GM19025 (cell line): ENCODE measurements around the gene PET100.

Source experiments
- ATAC-seq: cut with Tn5 transposase; IDR thresholded peaks from one replicate; pipeline ENCODE4 v1.9.1; 2021; ENCODE audit warnings: mild to moderate bottlenecking, low read depth, moderate library complexity; ENCODE audit not compliant: unreplicated experiment

PET100 gene

GRCh38 chr19:7611541-7612279 lies 17.9 kb upstream of the PET100 start:
- no peak for ATAC-seq

GRCh38 chr19:7612282-7613274 lies 17.0 kb upstream of the PET100 start:
- ATAC-seq: no peak

GRCh38 chr19:7614859-7615741 lies 14.5 kb upstream of the PET100 start:
- no peak for ATAC-seq

GRCh38 chr19:7617172-7617571 lies 12.4 kb upstream of the PET100 start:
- ATAC-seq: no peak

- no peak for ATAC-seq
Observed at GRCh38 chr19:7617735-7618134, 11.9 kb upstream of the PET100 start.

GRCh38 chr19:7618348-7618747 lies 11.2 kb upstream of the PET100 start:
- no peak for ATAC-seq

GRCh38 chr19:7618771-7619510 lies 10.7 kb upstream of the PET100 start:
- ATAC-seq: no peak

GRCh38 chr19:7619671-7620441 lies 9.7 kb upstream of the PET100 start:
- no peak for ATAC-seq

- no peak for ATAC-seq
Observed at GRCh38 chr19:7620442-7621412, 8.9 kb upstream of the PET100 start.

GRCh38 chr19:7622933-7623685 lies 6.5 kb upstream of the PET100 start:
- ATAC-seq: no peak

GRCh38 chr19:7623725-7624603 lies 5.6 kb upstream of the PET100 start:
- no peak for ATAC-seq

- no peak for ATAC-seq
Observed at GRCh38 chr19:7624810-7625209, 4.8 kb upstream of the PET100 start.

- ATAC-seq: no peak
Observed at GRCh38 chr19:7625763-7626372, 3.7 kb upstream of the PET100 start.

- ATAC-seq: no peak
Observed at GRCh38 chr19:7627166-7627565, 2.4 kb upstream of the PET100 start.

GRCh38 chr19:7628589-7629311 lies 843 bp upstream of the PET100 start:
- no peak for ATAC-seq
